ENCODE data around the gene SPESP1.

SPESP1 gene

GRCh38 chr15:68987676-68988075 is 57.4 kb downstream of the SPESP1 start:
- no peak for TF ChIP-seq CTCF (IDR thresholded peaks at IDR 0.05)

- no peak for TF ChIP-seq CTCF (IDR thresholded peaks at IDR 0.05)
Observed at GRCh38 chr15:68989541-68990230, 59.4 kb downstream of the SPESP1 start.

GRCh38 chr15:68990231-68990991 is 60.1 kb downstream of the SPESP1 start:
- TF ChIP-seq CTCF (IDR thresholded peaks at IDR 0.05) = no peak

GRCh38 chr15:68990992-68991500 is 60.7 kb downstream of the SPESP1 start:
- no peak for TF ChIP-seq CTCF (IDR thresholded peaks at IDR 0.05)

- TF ChIP-seq CTCF (IDR thresholded peaks at IDR 0.05) = no peak
Observed at GRCh38 chr15:68991723-68992122, 61.4 kb downstream of the SPESP1 start.

- no peak for TF ChIP-seq CTCF (IDR thresholded peaks at IDR 0.05)
Observed at GRCh38 chr15:68992696-68993095, 62.4 kb downstream of the SPESP1 start.

- TF ChIP-seq CTCF (IDR thresholded peaks at IDR 0.05) = no peak
Observed at GRCh38 chr15:68993276-68993675, 63.0 kb downstream of the SPESP1 start.

Data from LNCAP (cell line).